IMR-90 (cell line): ENCODE results near the gene MORN5. TPM values are rescaled to one million over a fixed set of nuclear protein-coding genes. Genes with fewer than 3 reads are reported as not detected.

Experiments used
- ATAC-seq: fragments of 200-7000 bp; cut with Tn5 transposase; 2 replicates; pipeline ENCODE4 v1.9.1; 2020; ENCODE audit warnings: low read depth, mild to moderate bottlenecking, moderate library complexity
- BruUV-seq: library from RNA; stranded (reverse); fragments of 400-500 nt; replicated peaks from 2 replicates; lab custom pipeline; 2021; lab: Mats Ljungman, UMichigan
- CTCF ChIA-PET: fragments of 300-600 bp; formaldehyde crosslinking; extraction: SDS; loops from one replicate; lab custom pipeline; 2021; ENCODE audit warnings: antibody characterized with exemption; lab: Yijun Ruan, JAX
- POLR2A ChIA-PET: fragments of 300-600 bp; sonication (Branson Sonifier 250); formaldehyde crosslinking; loops from one replicate; lab custom pipeline; 2022; ENCODE audit warnings: antibody characterized with exemption; ENCODE audit not compliant: unreplicated experiment; lab: Charles Lee
- DNase-seq: peaks from one replicate; pipeline ENCODE4 v3.0.0; 2013
- H2AFZ ChIP-seq: replicated peaks from 2 replicates; pipeline ENCODE3; 2013; ENCODE audit warnings: low read length, mild to moderate bottlenecking; ENCODE audit not compliant: poor library complexity
- H2AK5ac ChIP-seq: 2 replicates; pipeline ENCODE4 v1.6.1; 2013; ENCODE audit warnings: low read depth, low read length, inconsistent platforms
- H2AK9ac ChIP-seq: replicated peaks from 2 replicates; pipeline ENCODE3; 2013; ENCODE audit warnings: mild to moderate bottlenecking, low read depth, low read length, moderate library complexity; ENCODE audit not compliant: poor library complexity
- H2BK120ac ChIP-seq: 2 replicates; pipeline ENCODE4 v1.6.1; 2013; ENCODE audit warnings: low read depth, low read length, inconsistent platforms
- H2BK15ac ChIP-seq: 3 replicates; pipeline ENCODE4 v1.6.1; 2013; ENCODE audit warnings: low read depth, low read length, inconsistent platforms
- H2BK20ac ChIP-seq: 2 replicates; pipeline ENCODE4 v1.6.1; 2013; ENCODE audit warnings: low read depth, mild to moderate bottlenecking, inconsistent platforms, low read length, moderate library complexity
- H2BK5ac ChIP-seq: 2 replicates; pipeline ENCODE4 v1.6.1; 2013; ENCODE audit warnings: mild to moderate bottlenecking, low read depth, low read length, inconsistent platforms; ENCODE audit not compliant: poor library complexity, severe bottlenecking
- H3K14ac ChIP-seq: replicated peaks from 2 replicates; pipeline ENCODE4 v1.6.1; 2013; ENCODE audit warnings: low read depth, low read length, inconsistent platforms
- H3K18ac ChIP-seq: 2 replicates; pipeline ENCODE4 v1.6.1; 2013; ENCODE audit warnings: low read depth, low read length, control low read depth
- H3K23ac ChIP-seq: 2 replicates; pipeline ENCODE4 v1.6.1; 2013; ENCODE audit warnings: low read depth, low read length, inconsistent platforms
- H3K27ac ChIP-seq: 2 replicates; pipeline ENCODE4 v1.5.1; 2013; ENCODE audit warnings: mild to moderate bottlenecking, control low read depth, low read length; ENCODE audit not compliant: insufficient read depth
- H3K27me3 ChIP-seq: 2 replicates; pipeline ENCODE4 v1.6.1; 2013; ENCODE audit warnings: low read length; ENCODE audit not compliant: control insufficient read depth, insufficient read depth
- H3K36me3 ChIP-seq: 2 replicates; pipeline ENCODE4 v1.6.1; 2013; ENCODE audit warnings: low read length, mixed read lengths; ENCODE audit not compliant: control insufficient read depth, insufficient read depth
- H3K4ac ChIP-seq: 2 replicates; pipeline ENCODE4 v1.6.1; 2013; ENCODE audit warnings: low read depth, low read length, inconsistent platforms
- H3K4me1 ChIP-seq: 2 replicates; pipeline ENCODE4 v1.6.1; 2013; ENCODE audit warnings: low read length, mixed read lengths; ENCODE audit not compliant: control insufficient read depth, insufficient read depth
- H3K4me2 ChIP-seq: 2 replicates; pipeline ENCODE4 v1.6.1; 2013; ENCODE audit warnings: low read depth, mild to moderate bottlenecking, control low read depth, low read length, moderate library complexity
- H3K4me3 ChIP-seq: 2 replicates; pipeline ENCODE4 v1.5.1; 2013; ENCODE audit warnings: low read depth, mild to moderate bottlenecking, control low read depth, low read length, moderate library complexity; ENCODE audit not compliant: insufficient read depth
- H3K56ac ChIP-seq: 2 replicates; pipeline ENCODE4 v1.6.1; 2013; ENCODE audit warnings: low read length, inconsistent platforms; ENCODE audit not compliant: insufficient read depth; ENCODE audit errors: extremely low read depth
- H3K79me1 ChIP-seq, 2 experiments: 2 replicates each; pipeline ENCODE4 v1.6.1; 2013; ENCODE audit warnings: low read length in 2 of 2, inconsistent platforms in 1 of 2, low read depth in 1 of 2
- H3K9ac ChIP-seq: 2 replicates; pipeline ENCODE4 v1.6.1; 2013; ENCODE audit warnings: low read depth, low read length, control low read depth
- H3K9me1 ChIP-seq: 2 replicates; pipeline ENCODE4 v1.6.1; 2013; ENCODE audit warnings: low read length, inconsistent platforms; ENCODE audit not compliant: insufficient read depth
- H3K9me3 ChIP-seq: 2 replicates; pipeline ENCODE4 v1.6.1; 2013; ENCODE audit warnings: low read length; ENCODE audit not compliant: control insufficient read depth, insufficient read depth
- H4K20me1 ChIP-seq: 2 replicates; pipeline ENCODE4 v1.6.1; 2013; ENCODE audit warnings: low read length, inconsistent platforms; ENCODE audit not compliant: insufficient read depth
- H4K5ac ChIP-seq: 2 replicates; pipeline ENCODE4 v1.6.1; 2013; ENCODE audit warnings: mild to moderate bottlenecking, low read depth, low read length, control low read depth
- H4K8ac ChIP-seq, 2 experiments: 2 replicates each; pipeline ENCODE4 v1.6.1; 2013; ENCODE audit warnings: low read depth in 2 of 2, low read length in 2 of 2, control low read depth in 1 of 2, inconsistent platforms in 1 of 2
- H4K91ac ChIP-seq: 2 replicates; pipeline ENCODE4 v1.6.1; 2013; ENCODE audit warnings: low read depth, low read length, inconsistent platforms; ENCODE audit not compliant: insufficient read depth
- CHD1 ChIP-seq: IDR thresholded peaks from 2 replicates; pipeline ENCODE4 v1.6.1; 2012; ENCODE audit warnings: low read depth, low read length, improper control_type of control experiment
- CTCF ChIP-seq: conservative IDR thresholded peaks from 2 replicates; pipeline ENCODE4 v1.5.1; 2012; ENCODE audit warnings: mild to moderate bottlenecking, low read depth, low read length, improper control_type of control experiment
- ELK1 ChIP-seq: fragments of 150-350 bp; IDR thresholded peaks from 2 replicates; pipeline ENCODE4 v1.6.1; 2016; ENCODE audit warnings: low read depth, mild to moderate bottlenecking, low read length, moderate library complexity, borderline replicate concordance
- FOS ChIP-seq: fragments of 150-350 bp; IDR thresholded peaks from 2 replicates; pipeline ENCODE4 v1.6.1; 2016; ENCODE audit warnings: low read depth, low read length
- MAZ ChIP-seq: IDR thresholded peaks from 2 replicates; pipeline ENCODE4 v1.6.1; 2012; ENCODE audit warnings: low read depth, mild to moderate bottlenecking, low read length, improper control_type of control experiment, moderate library complexity, borderline replicate concordance
- MXI1 ChIP-seq: IDR thresholded peaks from 2 replicates; pipeline ENCODE4 v1.6.1; 2012; ENCODE audit warnings: low read depth, mild to moderate bottlenecking, low read length, moderate library complexity, borderline replicate concordance
- NFE2L2 ChIP-seq: fragments of 150-350 bp; IDR thresholded peaks from 2 replicates; pipeline ENCODE4 v1.6.1; 2016; ENCODE audit warnings: low read depth, mild to moderate bottlenecking, low read length
- SMC3 ChIP-seq: fragments of 150-350 bp; IDR thresholded peaks from 2 replicates; pipeline ENCODE4 v1.6.1; 2016; ENCODE audit warnings: low read depth, mild to moderate bottlenecking, antibody characterized with exemption, low read length, moderate library complexity
- WGBS, 2 experiments: methylation state at CpG; one replicate each; pipeline versions ENCODE4 v1.1.5 to v1.1.7; 2013; ENCODE audit warnings: missing lambda C conversion rate in 2 of 2; ENCODE audit not compliant: insufficient read length in 1 of 2; ENCODE audit errors: extremely low coverage in 2 of 2; 5-methylcytosine and 5-hydroxymethylcytosine counted together
- dilution Hi-C: fragments of 300-500 bp; cut with HindIII; formaldehyde crosslinking; loops from one replicate; pipeline ENCODE4 v1.14.3; 2018; ENCODE audit warnings: low sequenced_read_pairs; ENCODE audit not compliant: unreplicated experiment
- in situ Hi-C: fragments of 300-500 bp; cut with MboI; formaldehyde crosslinking; loops from 3 replicates; pipeline ENCODE4 v1.14.3; 2019; ENCODE audit warnings: low sequenced_read_pairs, inconsistent platforms, mixed read lengths
- intact Hi-C: fragments of 100-400 bp; cut with micrococcal nuclease; formaldehyde crosslinking; loops from 2 replicates; pipeline ENCODE4 v1.10.0; 2022
- polyA plus RNA-seq, 3 experiments: library from polyadenylated mRNA; depleted of rRNA; stranded (reverse); fragments of >200 nt; gene quantifications; 2 replicates each; pipeline ENCODE4 v1.2.3, GENCODE V29; 2012; ENCODE audit warnings: low replicate concordance in 1 of 3
- total RNA-seq: library from RNA; depleted of rRNA; stranded (reverse); fragments of >200 nt; gene quantifications from 2 replicates; pipeline ENCODE4 v1.2.3, GENCODE V29; 2012

MORN5 gene
- total and polyA plus RNA-seq, 2 of the 4 experiments (the other 2 are of a cell fraction), result not detected

- 80% methylated on average over 8 of the region's 12 CpGs; no CpG with 5 or more reads in 1 of the 2 experiments for WGBS, 2 experiments
Observed at GRCh38 chr9:122204491-122204890, 44.8 kb downstream of the MORN5 start.

More at GRCh38 chr9:122204491-122204890, 44.8 kb downstream of the MORN5 start:
- Histone ChIP-seq H3K56ac (no peak overlapping the region), H3K18ac (no peak overlapping the region), H3K4me1 (peaks cover 8% of the 10 kb centered on the region; the same call in 1 of the 2 replicates), H3K27ac (no peak overlapping the region), H2AK9ac (no peak overlapping the region), H2AFZ (no peak overlapping the region), H3K9me3 (no peaks in the 10 kb centered on the region), H4K20me1 (peaks cover 4% of the 10 kb centered on the region; the same call in 1 of the 2 replicates), H3K9ac (no peak overlapping the region), H3K4ac (no peak overlapping the region), H3K14ac (no peak overlapping the region), H4K8ac (no peak overlapping the region), H3K9me1 (no peaks in the 10 kb centered on the region; the same call in 1 of the 2 replicates), H2BK15ac (no peak overlapping the region), H2BK20ac (no peak overlapping the region), H3K36me3 (no peaks in the 10 kb centered on the region), H4K91ac (no peak overlapping the region), H2AK5ac (no peak overlapping the region), H3K4me3 (no peak overlapping the region), H3K27me3 (peaks cover 9% of the 10 kb centered on the region; the same call in 1 of the 2 replicates), H4K5ac (no peak overlapping the region), H3K23ac (no peak overlapping the region), H2BK5ac (no peak overlapping the region), H3K79me1 (no peaks in the 10 kb centered on the region), H3K4me2 (no peak overlapping the region), H2BK120ac (no peak overlapping the region)
- DNase-seq (no peak), ATAC-seq (no peak)
- ChIA-PET POLR2A (no interaction called here), CTCF (no interaction called here)
- intact Hi-C loops (no loop called here), dilution Hi-C loops (no loop called here), in situ Hi-C loops (no loop called here)
- no TSS peak for BruUV-seq
- TF ChIP-seq CTCF, result no peak
- no peak for TF ChIP-seq FOS
- no peak for TF ChIP-seq SMC3
- no peak for TF ChIP-seq MAZ
- TF ChIP-seq NFE2L2, result no peak
- no peak for TF ChIP-seq MXI1
- TF ChIP-seq ELK1, result no peak
- TF ChIP-seq CHD1, result no peak
